Stimulated activated CD4-positive, alpha-beta T cell treated with anti-CD3 and anti-CD28 coated beads, Interleukin-4, amount 100 ng/mL, for 48 hours (primary cell): ENCODE results near the gene PIK3C3.
"Not testable (repeated sequence)": the region's sequence is repeated elsewhere in the genome, so short reads cannot be mapped to it uniquely, and the experiment has no call there.

Experiments
- DNase-seq, 2 donors: peaks; one replicate each; pipeline ENCODE4 v3.0.0-alpha.2; 2020; ENCODE audit warnings: low read depth in 2 of 2

PIK3C3 gene

GRCh38 chr18:42072407-42072806, 117.4 kb downstream of the PIK3C3 start:
- DNase-seq = no peak

DNA sequence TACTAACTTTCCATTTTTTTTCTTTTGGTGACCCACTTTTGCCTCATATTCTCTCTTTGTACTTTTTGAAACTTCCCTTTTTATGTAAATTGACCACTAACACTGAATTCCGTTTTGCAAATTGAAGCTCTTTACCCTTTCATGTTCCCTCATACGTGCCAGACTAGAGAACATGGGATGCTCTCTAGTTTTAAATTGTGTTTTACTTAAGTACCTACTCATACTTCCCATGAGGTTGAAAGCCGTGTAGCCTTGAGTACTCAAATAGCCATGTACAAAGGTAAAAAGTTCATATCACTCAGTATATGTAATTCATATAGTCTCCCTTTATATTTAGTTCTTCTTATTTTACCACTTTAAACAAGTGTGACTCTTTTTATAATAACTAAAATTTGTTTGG, 119.7 kb downstream of the PIK3C3 start:
- no peak for DNase-seq

- DNase-seq = no peak
Measured at GRCh38 chr18:42078711-42079110, 123.7 kb downstream of the PIK3C3 start.

DNA sequence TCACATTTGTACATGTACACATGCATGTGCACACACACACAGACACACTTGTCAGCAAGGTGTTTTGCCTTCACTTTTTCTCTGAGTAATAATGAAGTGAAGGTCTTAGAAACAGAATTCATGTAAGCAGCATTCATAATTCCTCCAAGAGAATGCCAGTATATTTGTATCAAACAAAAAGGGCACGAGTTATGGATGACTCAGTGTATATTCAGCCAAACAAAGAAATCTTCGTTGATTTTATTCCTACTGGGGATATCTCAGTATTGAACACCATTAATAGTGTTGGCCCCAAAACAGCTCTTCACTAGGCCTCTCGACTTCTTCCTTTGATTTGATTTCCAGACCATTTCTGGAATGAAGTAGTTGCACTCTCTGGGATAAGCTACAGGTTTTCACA, 125.3 kb downstream of the PIK3C3 start:
- DNase-seq = no peak

DNA sequence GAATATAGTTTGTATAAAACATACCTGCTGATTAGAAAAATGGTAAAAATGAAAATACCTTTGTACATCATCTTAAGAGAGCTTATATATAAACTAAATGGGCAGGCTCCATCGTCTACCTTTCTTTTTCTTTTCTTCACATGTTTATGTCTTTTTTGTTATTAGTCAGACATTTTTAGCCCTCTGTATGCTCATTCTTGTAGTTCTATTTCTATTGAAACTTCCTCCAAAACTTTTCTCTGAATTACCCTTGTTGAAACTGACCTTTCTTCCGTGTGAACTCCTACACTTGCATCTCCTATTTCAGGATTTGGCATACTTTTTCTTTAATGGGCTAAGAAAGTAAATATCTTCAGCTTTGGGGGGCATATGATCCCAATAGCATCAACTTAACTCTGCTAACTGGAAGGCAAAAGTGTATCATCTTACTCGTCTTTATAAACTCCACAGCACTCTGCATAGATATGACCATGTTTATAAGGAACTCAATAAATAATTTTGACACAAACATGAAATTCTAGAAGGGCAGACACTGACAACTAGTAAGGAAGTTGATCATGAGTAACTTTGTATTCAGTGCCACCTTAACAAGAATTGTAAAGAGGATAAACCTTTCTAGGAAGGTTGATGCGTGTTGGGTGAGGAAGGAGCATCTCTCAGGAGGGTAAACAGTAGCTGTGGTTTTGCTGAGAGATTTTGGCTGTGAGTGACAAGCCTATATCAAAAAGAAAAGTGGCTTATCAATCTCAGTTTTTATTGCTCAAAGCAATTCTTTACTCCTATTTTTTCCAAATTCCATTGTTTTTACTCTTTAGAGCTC, 127.6 kb downstream of the PIK3C3 start:
- DNase-seq = no peak

- DNase-seq = no peak
Measured at GRCh38 chr18:42086288-42086687, 131.3 kb downstream of the PIK3C3 start.

DNA sequence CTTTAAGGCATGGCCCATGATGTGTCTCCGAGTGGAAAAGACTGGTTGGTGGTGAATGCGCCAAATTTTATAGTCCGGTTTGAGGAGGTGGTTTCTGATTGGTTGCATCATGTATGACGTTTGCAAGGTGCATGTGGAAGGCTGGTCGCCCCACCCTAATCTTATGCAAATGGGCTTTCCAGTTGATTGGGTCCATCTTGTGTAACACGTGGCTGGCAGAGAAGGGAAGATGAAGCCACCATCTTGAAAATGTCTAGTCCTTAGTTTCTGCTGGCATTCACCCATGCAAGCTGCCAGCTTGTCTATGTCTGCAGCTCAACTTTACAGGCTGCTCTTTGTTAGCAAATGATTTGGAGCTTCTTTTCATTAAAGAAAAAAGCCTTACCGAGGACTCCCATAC, 132.2 kb downstream of the PIK3C3 start:
- no peak for DNase-seq

- no peak for DNase-seq
Measured at GRCh38 chr18:42087876-42088275, 132.8 kb downstream of the PIK3C3 start.

- DNase-seq = no peak
Measured at GRCh38 chr18:42092848-42093247, 137.8 kb downstream of the PIK3C3 start.

- DNase-seq = no peak
Measured at GRCh38 chr18:42094875-42095274, 139.8 kb downstream of the PIK3C3 start.

GRCh38 chr18:42095732-42096377, 140.8 kb downstream of the PIK3C3 start:
- DNase-seq = no peak

- DNase-seq = no peak
Measured at GRCh38 chr18:42100248-42100647, 145.2 kb downstream of the PIK3C3 start.

GRCh38 chr18:42100911-42101310, 145.9 kb downstream of the PIK3C3 start:
- DNase-seq = no peak

DNA sequence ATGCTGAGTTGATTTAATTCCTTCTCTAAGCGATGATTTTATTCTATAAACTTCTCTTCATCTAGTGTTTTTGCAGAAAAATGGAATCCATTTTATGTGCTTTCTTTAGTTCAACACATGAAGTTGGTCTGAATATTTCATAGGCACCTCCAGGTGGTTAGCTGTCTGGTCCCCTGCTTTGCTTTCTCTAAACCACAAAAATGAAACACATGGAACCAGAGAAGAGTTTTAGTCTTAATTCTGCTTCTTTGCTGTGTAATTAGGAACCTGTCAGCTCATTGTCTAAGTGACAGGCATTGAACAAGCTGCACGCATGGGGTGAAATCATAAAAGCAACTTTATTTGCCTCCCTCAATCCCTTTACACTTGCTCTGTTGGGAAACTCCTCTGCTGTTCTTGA, 150.4 kb downstream of the PIK3C3 start:
- no peak for DNase-seq

DNA sequence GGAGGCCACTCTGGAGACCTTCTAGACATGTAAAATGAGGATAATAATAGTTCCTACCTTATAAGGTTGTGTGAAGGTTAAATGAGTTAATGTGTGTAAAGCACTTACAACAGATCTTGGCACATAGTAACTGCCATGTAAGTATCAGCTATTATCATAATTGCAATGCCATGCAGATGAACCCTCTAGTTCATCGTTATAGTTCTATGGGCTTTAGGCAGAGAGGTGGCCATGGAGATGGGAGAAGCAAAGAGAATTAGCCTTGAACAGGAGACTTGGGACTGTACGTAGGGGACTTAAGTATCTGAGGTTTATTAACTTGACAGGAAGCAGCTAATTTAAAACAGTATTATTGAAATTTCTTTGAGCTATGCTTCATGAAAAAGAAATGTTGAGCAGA, 151.8 kb downstream of the PIK3C3 start:
- DNase-seq = no peak

DNA sequence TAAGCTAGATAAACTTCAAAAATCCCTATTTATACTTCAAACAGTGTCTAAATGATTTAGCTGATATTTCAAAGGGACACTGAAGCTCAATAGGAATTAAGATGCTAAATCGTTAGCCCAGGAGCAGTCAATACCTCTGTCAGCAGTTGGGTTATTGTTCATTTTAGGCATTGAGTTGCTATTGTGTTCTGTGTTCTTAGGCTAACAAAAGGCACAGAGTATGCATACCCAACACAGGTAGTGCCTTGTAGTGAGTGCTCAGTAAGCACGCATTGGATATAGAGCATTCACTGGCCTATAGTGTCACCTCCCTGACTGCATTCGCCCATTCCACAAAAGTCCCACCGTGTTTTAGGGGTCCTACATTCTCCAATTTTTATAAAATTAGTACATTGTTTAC, 152.3 kb downstream of the PIK3C3 start:
- no peak for DNase-seq

- DNase-seq = no peak
Measured at GRCh38 chr18:42107691-42108450, 152.8 kb downstream of the PIK3C3 start.

- DNase-seq = not testable (repeated sequence)
Measured at GRCh38 chr18:42112147-42112546, 157.1 kb downstream of the PIK3C3 start.

DNA sequence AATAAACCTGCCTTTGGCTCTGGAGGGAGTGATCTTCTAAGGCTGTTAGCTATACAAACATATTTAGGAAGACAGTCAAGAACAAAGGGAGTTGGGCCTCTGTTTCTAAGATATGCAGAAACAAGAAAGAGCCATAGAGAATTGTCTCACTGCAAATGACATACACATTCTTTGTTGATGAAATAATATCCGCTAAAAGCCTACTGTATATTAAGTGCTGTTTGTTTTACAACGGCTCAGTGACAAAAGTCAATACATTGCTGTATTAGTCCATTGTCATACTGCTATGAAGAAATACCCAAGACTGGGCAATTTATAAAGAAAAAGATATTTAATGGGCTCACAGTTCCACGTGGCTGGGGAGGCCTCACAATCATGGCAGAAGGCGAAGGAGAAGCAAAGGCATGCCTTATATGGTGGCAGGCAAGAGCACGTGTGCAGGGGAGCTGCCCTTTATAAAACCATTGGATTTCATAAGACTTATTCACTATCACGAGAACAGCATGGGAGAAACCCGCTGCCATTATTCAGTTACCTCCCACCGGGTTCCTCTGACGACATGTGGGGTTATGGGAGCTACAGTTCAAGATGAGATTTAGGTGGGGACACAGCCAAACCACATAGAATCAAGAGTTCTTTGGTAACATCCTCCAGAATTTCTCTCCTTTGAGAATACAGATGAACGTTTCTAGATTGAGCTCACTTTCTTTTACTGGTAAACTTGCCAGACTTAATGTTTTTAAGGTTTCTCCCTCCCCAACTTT, 157.8 kb downstream of the PIK3C3 start:
- DNase-seq = no peak

- no peak for DNase-seq
Measured at GRCh38 chr18:42113529-42114191, 158.6 kb downstream of the PIK3C3 start.

- DNase-seq = peak; percentile 30 to 36
Measured at GRCh38 chr18:42114310-42114943, 159.4 kb downstream of the PIK3C3 start.
